HPDE6-E6E7 (cell line): Measurements from ENCODE around the gene NOC2L.

Experiments
- DNase-seq: peaks from one replicate; pipeline ENCODE4 v3.0.0; 2011; ENCODE audit warnings: missing footprints; ENCODE audit errors: extremely low spot score

The NOC2L gene

DNA sequence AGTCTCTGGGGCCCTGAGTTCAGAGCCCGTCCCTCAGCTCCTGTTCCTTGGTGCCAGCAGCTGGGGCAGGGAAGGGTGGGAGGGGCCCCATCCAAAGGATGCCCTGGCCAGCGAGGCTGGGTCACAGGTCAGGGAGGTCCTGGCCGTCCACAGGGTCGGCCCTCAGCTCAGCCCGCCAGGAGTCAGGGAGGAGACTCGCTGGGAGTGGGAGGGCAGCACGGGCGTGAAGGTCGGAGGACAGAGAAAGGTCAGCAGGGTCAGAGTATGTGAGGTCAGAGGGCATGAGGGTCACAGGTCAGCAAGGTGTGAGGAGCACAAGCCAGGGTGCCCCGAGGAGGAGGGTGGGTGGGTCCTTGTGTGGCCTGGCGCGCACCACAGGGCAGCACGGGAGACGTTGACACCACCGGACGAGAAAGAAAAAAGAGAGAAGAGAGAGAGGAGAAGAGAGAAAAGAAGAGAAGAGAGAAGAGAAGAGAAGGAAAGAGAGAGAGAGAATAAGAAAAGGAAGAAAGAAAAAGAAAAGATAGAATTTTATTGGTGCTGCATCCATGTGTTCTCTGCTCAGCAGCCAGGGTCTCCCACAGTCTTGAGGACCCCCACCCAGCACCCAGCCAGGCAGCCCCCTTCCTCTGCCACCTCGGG lies 15.8 kb upstream of the NOC2L start:
- DNase-seq = no peak

DNA sequence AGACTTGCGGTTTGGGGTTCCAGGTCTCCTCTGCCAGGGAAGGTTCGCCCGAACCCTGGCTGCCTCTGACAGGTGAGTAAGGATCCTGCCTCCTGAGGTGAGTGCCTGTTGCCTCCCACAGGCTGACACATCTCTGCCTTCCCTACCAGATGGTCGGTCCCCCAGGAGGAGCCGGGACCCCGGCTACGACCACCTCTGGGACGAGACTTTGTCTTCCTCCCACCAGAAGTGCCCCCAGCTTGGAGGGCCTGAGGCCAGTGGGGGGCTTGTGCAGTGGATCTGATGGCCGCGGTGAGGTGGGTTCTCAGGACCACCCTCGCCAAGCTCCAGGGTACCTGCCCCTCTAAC lies 15.2 kb upstream of the NOC2L start:
- no peak for DNase-seq

DNA sequence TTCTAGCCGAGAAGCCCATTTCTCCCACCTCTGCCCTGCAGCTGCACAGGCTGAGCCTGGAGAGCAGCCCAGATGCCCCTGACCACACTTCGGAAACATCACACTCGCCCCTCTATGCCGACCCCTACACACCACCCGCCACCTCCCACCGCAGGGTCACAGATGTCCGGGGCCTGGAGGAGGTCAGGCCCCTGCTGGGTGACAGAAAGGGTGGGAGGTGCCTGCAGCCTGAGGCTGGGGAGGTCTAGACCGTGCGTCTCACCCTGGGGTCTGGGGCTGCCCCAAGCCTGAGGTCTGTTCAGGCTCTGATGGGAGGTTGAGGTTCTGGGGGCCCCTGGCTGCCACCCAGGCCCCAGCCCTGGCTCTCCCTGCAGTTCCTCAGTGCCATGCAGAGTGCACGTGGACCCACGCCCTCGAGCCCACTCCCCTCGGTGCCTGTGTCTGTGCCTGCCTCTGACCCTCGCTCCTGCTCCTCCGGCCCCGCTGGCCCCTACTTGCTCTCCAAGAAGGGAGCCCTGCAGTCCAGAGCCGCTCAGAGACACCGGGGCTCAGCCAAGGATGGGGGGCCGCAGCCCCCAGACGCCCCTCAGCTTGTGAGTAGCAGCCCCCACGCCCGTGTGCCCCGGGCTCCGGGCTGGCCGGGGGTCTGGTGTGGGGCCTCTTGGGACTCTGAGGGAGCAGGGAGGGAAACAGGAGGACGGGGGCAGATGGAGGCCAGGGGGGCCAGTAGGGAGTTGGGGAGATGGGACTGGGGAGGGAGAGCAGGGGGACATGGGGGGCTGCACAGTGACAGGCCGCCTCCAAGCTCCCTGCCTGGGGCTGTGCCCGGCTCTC lies 14.6 kb upstream of the NOC2L start:
- no peak for DNase-seq

DNA sequence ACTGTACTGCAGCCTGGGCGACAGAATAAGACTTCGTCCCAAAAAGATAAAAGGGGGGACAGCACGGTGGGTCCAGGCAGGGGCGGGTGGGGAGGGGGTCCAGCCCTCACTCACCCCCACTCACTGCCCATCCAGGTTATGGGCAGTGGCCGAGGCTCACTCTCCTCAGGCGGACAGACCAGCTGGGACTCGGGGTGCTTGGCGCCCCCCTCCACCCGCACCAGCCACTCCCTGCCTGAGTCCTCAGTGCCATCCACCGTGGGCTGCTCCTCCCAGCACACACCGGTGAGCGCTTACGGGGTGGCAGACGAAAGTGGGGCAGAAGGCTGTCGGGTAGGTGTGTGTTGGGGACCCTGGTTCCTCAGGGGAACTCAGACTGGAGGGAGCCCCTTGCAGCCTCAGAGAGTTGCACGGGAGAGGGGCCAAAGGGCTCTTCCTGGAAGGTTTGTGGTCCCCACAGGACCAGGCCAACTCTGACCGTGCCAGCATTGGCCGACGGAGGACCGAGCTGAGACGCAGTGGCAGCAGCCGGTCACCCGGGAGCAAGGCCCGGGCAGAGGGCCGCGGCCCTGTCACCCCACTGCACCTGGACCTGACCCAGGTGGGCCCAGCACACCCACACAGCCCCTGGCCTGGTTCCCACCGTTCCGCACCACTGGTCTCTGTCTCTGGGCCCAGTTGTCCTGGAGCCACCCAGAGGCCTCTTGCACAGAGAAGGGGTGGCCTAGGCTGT lies 13.8 kb upstream of the NOC2L start:
- DNase-seq = no peak

DNA sequence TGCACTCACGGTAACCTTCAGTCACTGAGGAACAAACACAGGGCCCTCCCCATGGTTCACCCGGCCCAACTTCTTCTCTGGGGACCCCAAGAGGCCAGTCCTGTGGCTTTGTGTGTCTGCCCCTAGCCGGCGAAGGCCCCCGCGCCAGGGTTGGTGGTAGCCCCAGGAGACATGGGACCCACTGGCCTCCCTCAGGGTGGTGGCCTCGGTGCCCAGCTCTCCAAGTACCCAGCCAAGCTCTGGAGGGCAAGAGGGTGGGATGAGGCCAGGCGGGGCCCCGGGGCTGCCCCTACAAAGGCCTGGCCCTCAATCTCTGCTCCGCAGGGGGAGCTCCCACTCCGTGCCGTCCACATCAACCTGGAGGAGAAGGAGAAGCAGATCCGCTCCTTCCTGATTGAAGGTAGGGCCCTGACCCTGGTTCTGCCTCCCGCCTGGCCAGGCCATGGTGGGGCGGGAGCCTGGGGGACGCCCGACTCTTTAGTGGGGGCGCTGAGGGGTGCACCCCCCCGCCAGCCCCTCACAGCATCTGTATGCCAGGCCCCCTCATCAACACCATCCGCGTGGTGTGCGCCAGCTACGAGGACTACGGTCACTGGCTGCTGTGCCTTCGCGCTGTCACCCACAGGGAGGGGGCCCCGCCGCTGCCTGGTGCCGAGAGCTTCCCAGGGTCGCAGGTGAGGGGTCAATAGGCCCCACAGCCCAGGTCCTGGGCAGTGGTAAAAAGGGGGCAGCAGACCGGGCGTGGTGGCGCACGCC lies 12.9 kb upstream of the NOC2L start:
- no peak for DNase-seq

DNA sequence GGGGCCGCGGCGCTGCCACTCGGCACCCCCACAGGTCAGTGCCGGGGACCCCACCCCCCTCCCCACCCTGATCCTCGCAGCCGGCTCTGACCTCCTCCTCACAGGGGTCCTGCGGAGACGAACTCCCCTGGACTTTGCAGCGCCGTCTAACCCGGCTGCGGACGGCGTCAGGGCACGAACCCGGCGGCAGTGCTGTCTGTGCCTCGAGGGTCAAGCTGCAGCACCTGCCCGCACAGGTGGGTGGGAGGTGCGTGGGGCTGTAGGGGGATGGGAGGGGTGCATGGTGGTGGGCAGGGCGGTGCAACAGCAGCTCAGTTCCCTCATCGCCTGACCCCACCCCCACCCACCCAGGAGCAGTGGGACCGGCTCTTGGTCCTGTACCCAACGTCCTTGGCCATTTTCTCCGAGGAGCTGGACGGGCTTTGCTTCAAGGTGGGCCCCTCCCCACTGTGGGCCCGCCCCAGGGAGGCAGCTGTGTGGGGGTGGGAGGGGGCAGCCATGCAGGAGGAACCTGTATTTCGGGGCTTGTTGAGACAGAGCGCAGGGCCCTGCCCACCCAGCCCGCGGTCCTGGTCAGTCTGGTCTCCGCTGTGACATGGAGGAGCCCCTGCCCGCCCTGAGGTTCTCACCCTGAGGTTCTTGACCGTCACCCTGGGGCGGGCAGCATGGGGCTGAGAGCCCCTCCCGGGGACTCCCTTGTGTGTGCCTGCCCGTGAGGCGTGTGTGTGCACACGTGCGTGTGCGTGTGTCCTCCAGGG lies 12.1 kb upstream of the NOC2L start:
- DNase-seq = no peak

DNA sequence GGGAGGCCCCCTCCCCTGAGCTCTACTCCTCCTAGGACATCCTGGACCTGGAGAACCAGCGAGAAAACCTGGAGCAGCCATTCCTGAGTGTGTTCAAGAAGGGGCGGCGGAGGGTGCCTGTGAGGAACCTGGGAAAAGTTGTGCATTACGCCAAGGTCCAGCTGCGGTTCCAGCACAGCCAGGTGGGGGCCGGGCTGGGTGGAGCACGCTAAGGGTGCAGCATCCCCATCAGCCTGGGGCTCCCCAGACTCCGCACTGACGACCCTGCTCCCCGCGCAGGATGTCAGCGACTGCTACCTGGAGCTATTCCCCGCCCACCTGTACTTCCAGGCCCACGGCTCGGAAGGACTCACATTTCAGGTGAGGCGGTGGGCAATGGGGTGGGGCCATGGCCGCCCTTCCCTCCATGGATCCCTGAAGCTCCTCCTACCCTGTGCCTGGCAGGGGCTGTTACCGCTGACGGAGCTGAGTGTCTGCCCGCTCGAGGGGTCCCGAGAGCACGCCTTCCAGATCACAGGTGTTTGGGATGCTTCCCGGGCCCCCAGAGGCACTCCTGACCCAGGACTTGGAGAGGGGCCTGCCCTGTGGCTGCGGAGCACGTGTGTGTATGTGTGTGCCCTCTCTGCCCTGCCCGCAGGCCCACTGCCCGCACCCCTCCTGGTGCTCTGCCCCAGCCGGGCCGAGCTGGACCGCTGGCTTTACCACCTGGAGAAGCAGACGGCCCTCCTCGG lies 11.4 kb upstream of the NOC2L start:
- DNase-seq = no peak

DNA sequence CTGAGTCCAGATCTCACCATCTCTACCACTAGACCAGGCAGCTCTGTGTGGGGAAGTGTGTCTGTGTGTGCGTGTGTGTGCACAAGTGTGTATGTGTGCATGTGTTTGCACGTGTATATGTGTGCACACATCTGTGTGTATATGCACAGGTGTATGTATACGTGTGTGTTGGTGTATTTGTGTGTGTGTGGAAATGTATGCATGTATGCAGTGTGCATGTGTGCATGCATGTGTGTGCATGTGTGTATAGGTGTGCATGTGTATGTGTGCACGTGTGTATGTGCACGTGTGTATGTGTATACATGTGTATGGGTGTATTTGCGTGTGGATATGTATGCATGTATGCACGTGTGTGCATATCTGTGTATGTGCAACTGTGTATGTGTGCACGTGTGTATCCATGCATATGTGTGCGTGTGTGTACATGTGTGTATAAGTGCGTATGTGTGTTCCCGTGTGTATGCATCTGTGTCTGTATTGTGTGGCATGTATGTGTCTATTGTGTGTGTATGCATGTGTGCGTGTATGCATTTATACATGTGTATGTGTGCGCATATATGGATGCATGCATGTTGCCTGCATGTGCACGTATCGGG lies 10.3 kb upstream of the NOC2L start:
- no peak for DNase-seq

DNA sequence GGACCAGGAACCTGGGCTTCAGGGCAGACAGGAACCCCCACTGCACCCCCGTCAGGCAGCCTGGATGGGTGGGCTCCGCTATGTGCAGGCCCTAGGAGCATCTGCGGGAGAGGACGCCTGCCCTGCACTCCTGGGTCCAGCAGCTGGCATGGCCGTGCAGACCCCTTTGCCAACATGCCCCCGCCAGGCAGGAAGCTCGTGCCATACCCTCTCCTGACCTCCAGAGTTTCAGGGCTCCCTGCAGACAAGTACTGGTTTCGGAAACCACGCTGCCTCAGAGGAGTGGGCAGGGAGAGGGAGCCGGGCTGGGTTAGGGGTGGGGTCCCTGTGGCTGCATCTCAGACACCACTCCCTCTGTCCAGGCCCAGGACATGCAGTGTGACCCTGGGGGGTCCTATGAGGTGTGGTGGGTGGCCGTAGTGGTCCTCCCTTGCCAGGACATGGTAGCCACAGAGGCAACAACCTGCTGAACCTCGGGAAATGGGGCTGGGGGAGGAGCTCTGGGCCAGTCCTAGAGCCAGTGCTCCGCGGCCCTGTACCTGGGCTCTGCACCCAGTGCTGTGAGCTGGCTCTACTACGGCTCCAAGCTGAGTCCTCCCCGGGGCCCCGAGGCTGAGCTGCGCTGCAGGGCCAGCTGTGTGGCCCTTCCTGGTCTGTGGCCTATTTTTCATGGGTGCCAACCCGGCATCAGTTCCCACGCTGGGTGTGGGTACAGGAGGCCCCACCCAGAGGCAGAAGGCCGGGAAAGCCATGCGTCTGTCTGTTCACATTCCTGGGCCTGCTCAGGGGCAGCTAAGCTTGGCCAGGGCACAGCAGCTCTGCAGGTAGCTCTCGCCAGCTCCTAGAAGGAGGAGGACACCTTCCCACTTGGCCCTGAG lies 8.6 kb upstream of the NOC2L start:
- DNase-seq = no peak

DNA sequence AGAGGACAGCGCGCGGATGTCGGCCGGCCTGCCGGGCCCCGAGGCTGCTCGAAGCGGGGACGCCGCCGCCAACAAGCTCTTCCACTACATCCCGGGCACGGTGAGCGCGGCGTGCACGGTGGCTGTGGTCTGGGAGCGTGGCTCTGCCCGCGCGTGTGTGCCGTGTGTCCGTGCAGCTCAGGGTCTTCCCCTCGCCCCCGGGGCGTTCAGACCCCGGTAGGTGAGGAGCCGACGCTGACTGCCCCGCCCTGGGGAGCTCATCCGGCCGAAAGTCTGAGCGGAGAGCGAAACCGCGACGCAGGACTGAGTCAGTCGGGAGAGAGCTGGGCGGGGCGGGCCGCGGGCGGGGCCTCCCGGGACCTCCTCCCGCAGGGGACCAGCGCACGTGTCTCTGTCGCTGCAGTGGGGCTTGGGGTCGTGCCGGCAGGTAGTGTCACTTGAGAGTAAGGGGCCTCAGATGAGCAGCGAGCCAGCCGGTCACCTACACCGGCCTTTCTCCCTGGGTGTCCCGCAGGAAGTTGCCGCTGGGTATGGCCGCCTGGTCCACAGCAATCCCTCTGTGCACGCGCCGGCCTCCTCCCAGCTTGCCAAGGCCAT lies 7.7 kb upstream of the NOC2L start:
- DNase-seq = peak; percentile 88

DNA sequence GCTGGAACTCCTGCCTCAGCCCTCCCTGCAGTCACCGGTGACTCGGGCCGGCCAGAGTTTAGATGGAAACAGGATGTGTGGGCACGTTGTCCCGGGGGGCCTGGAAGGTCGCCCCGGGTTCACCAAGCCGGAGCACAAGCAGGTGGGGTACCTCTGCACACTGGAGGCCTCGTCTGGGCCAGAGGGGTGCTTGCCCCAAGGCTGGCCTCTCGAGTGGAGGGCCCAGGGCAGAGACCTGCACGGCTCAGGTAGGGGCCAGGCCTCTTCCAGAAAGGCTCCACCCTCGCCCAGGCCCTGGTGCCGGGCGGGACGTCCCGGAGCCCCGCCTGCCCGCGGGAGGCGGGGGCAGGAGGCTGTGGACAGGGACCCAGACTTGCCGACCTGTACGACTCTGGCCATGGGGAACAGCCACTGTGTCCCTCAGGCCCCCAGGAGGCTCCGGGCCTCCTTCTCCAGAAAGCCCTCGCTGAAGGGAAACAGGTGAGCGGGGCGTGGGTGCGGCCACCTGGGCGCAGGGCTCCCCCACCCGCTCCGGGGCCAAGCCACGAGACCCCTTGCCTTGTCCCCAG lies 7.2 kb upstream of the NOC2L start, which contains the start of gene PLEKHN1:
TSS of gene PLEKHN1 (plus strand) at position 348 of the 569 bp plus-strand sequence. CDS start at position 398, 50 bp downstream.
- DNase-seq = peak; percentile 81

DNA sequence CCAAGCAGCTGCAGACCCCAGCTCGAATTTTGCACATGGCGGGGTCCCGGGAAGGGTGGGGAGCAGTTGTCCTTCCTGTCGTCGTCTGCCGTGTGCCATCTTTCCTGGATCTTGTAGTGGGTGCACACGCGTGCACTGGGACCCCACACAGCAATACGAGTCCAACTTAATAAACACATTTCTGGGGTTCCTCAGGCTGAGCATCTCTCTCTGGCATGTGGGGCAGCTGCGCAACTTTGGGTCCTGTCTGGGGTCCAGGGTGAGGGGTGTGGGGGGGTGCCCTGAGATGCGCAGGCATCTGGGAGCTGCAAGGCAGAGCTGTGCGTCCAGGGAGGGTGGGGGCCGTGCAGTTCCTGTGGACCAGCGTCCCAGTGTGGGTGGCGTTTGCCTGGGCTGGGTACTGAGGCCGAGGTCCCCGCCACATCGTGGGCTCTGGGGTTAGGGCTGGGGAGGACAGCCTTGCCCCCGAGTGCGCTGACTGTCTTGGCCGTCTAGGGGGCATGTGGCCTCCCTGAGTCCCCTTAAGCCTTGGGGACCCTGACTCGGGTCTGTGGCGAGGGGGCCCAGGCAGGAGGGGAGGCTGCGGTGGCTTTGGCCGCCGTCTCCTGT lies 6.6 kb upstream of the NOC2L start:
- DNase-seq = no peak

DNA sequence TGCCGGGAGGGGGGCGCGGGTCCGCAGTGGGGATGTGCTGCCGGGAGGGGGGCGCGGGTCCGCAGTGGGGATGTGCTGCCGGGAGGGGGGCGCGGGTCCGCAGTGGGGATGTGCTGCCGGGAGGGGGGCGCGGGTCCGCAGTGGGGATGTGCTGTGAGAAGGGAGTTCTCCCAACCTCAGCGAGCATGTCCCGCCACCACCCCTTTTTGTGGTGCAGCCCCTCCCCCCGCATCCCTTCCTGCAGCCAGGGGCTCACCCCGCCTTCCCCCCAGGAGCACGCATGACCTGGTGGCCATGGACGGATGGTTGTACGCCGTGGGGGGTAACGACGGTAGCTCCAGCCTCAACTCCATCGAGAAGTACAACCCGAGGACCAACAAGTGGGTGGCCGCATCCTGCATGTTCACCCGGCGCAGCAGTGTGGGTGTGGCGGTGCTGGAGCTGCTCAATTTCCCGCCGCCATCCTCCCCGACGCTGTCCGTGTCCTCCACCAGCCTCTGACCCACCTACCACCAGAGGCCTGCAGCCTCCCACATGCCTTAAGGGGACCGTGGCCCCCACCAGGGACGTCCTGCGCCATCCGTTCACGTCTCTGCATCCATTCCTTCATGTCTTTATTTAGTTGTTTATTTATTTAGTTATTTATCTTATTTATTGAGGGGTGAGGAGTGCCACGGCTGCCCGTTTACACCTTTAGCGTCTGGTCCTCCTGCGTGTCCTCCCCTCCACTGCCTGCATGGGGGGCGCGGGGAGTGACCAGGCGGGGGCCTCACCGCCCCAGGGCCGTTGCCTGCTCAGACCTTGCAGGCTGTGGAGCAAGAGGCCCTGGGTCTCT lies 5.9 kb upstream of the NOC2L start:
- no peak for DNase-seq

DNA sequence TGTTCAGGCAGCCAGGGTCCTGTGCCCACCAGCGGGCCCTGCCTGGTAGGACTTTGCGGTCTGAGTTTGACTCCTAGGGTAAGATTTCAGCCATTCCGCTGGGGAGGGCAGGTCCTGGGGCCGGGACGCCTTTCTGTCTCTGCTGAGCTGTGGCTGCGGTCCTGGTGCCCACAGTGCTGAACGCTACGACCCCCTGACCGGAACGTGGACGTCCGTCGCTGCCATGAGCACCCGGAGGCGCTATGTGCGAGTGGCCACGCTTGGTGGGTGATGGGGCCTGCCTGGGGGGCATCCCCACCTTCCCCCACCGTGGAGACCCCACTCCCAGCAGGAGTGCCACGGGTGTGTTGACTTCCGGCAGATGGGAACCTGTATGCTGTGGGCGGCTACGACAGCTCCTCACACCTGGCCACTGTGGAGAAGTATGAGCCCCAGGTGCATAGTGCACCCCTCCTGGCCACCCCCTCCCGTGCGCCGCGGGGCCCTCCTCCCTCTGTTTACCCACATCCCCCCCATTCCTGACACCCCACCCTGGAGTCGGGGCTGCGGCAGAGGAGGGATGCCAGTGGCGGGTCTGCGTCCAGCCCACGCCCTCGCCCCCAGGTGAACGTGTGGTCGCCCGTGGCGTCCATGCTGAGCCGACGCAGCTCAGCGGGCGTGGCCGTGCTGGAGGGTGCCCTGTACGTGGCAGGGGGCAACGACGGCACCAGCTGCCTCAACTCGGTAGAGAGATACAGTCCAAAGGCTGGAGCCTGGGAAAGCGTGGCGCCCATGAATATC lies 4.9 kb upstream of the NOC2L start:
- DNase-seq = no peak

DNA sequence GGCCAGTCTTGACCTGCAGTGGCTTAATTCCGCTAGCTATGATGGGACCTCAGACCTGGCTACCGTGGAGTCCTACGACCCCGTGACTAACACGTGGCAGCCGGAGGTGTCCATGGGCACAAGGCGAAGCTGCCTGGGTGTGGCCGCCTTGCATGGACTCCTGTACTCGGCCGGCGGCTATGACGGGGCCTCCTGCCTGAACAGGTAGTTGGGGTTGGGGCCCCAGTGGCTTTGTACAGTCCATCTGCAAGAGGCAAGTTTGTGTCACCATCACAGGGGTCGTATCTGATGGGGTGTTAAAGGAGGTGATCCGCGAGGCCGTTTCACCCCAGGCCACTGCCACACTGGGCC lies 4.2 kb upstream of the NOC2L start:
- no peak for DNase-seq
